Gastroesophageal sphincter (tissue), 4 donors: ENCODE measurements around the gene ZNF500. TPM values are rescaled to one million over a fixed set of nuclear protein-coding genes. Genes with fewer than 3 reads are reported as not detected.
A peak's percentile ranks its signal among the peaks of the same experiment; 100 is the strongest.

Experiments
- ATAC-seq: fragments of 150-250 bp; one replicate; pipeline ENCODE4 v1.9.1; 2016; ENCODE audit warnings: mild to moderate bottlenecking, moderate library complexity
- H3K27ac ChIP-seq, 4 donors: fragments of 200-600 bp; sonication (generic) in 3 of 4; 1 replicate in 3 of 4; 2 replicates in 1 of 4; pipeline ENCODE4 v1.5.1; 2016 to 2019
- H3K27me3 ChIP-seq: fragments of 200-600 bp; sonication (generic); one replicate; pipeline ENCODE4 v1.5.1; 2019
- H3K36me3 ChIP-seq, 2 donors: fragments of 200-600 bp; sonication (generic); one replicate each; pipeline ENCODE4 v1.5.1; 2019; ENCODE audit warnings: control low read depth in 1 of 2
- H3K4me1 ChIP-seq, 3 donors: fragments of 200-600 bp; sonication (generic); 1 replicate in 2 of 3; 2 replicates in 1 of 3; pipeline ENCODE4 v1.5.1; 2016 to 2019; ENCODE audit warnings: control low read depth in 2 of 3
- H3K4me3 ChIP-seq, 2 donors: fragments of 200-600 bp; sonication (generic); one replicate each; pipeline ENCODE4 v1.5.1; 2019; ENCODE audit warnings: mild to moderate bottlenecking in 1 of 2, moderate library complexity in 1 of 2
- H3K9me3 ChIP-seq, 3 donors: fragments of 200-600 bp; sonication (generic); one replicate each; pipeline ENCODE4 v1.5.1; 2017 to 2019; ENCODE audit warnings: control low read depth in 2 of 3
- CTCF ChIP-seq, 4 experiments: fragments of 200-600 bp in 2 of 4; fragments of 450-650 bp in 2 of 4; sonication (generic) in 1 of 4; IDR thresholded peaks; one replicate each; pipeline ENCODE4 v1.5.1; 2017 to 2019; ENCODE audit warnings: antibody characterized with exemption in 4 of 4, mild to moderate bottlenecking in 2 of 4, moderate library complexity in 2 of 4
- EP300 ChIP-seq: sonication (generic); formaldehyde crosslinking; IDR thresholded peaks from one replicate; pipeline ENCODE4 v1.6.1; 2017; ENCODE audit warnings: antibody characterized with exemption, mild to moderate bottlenecking
- POLR2A ChIP-seq, 2 donors: fragments of 450-650 bp; IDR thresholded peaks; one replicate each; pipeline ENCODE4 v1.6.1; 2017; ENCODE audit warnings: antibody characterized with exemption in 2 of 2, mild to moderate bottlenecking in 2 of 2, moderate library complexity in 1 of 2
- POLR2AphosphoS5 ChIP-seq: sonication (generic); formaldehyde crosslinking; IDR thresholded peaks from one replicate; pipeline ENCODE4 v1.6.1; 2017; ENCODE audit warnings: antibody characterized with exemption
- WGBS, 2 donors: methylation state at CpG; one replicate each; pipeline ENCODE4 v1.1.5; 2018; ENCODE audit warnings: low coverage in 1 of 2; 5-methylcytosine and 5-hydroxymethylcytosine counted together
- total RNA-seq, 4 donors: library from RNA; depleted of rRNA; stranded (reverse); fragments of >200 nt; gene quantifications; one replicate each; pipeline ENCODE4 v1.1.0, GENCODE V29; 2016

ZNF500 gene
- total RNA-seq, 4 donors from 2014 or later = 12.6 to 15.8 (median 13.8) TPM

- TF ChIP-seq EP300 (no peak), POLR2A (IDR thresholded peaks at IDR 0.05) (no peak), CTCF (IDR thresholded peaks at IDR 0.05) (no peak), POLR2AphosphoS5 (no peak)
- 100% methylated on average over 1 to 2 of the region's 3 CpGs for WGBS, 2 donors
- Histone ChIP-seq H3K4me3 (no peak overlapping the region), H3K27ac (peak overlapping the region in 2 of 4 donors; percentile 83 to 89), H3K36me3 (peaks cover 0 to 98% of the 10 kb centered on the region in 2 donors), H3K27me3 (no peaks in the 10 kb centered on the region), H3K9me3 (no peaks in the 10 kb centered on the region), H3K4me1 (peaks cover 6 to 38% (median 9%) of the 10 kb centered on the region in 3 donors)
- no peak for ATAC-seq
These were observed 44.3 kb upstream of the ZNF500 start for GRCh38 chr16:4811242-4811641.

- Histone ChIP-seq H3K36me3 (peaks cover 0 to 72% of the 10 kb centered on the region in 2 donors), H3K27ac (no peak overlapping the region)
- no peak for ATAC-seq
These were observed 39.3 kb upstream of the ZNF500 start for GRCh38 chr16:4806280-4806679.

GRCh38 chr16:4805231-4805630 is 38.3 kb upstream of the ZNF500 start:
- Histone ChIP-seq H3K27me3 (no peaks in the 10 kb centered on the region), H3K4me3 (no peak overlapping the region), H3K9me3 (no peaks in the 10 kb centered on the region), H3K36me3 (peaks cover 0 to 63% of the 10 kb centered on the region in 2 donors), H3K4me1 (peaks cover 0 to 44% (median 15%) of the 10 kb centered on the region in 3 donors), H3K27ac (peak overlapping the region in 3 of 4 donors; percentile 92 to 96 (median 96))
- ATAC-seq = no peak
- 78% methylated on average over 8 of the region's 11 CpGs; no CpG with 5 or more reads in 1 of the 2 donors for WGBS, 2 donors
- peak in 1 of 4 experiments; percentile 32 for TF ChIP-seq CTCF (IDR thresholded peaks at IDR 0.05)
- TF ChIP-seq EP300 = no peak

More at GRCh38 chr16:4806280-4806679, 39.3 kb upstream of the ZNF500 start:
- 82 to 96% methylated on average over 4 to 6 of the region's 6 CpGs for WGBS, 2 donors
- no peak for TF ChIP-seq CTCF (IDR thresholded peaks at IDR 0.05)
- no peak for TF ChIP-seq EP300
- TF ChIP-seq POLR2A (IDR thresholded peaks at IDR 0.05) = no peak
- no peak for TF ChIP-seq POLR2AphosphoS5
- H3K27me3 ChIP-seq = no peaks in the 10 kb centered on the region
- H3K4me1 ChIP-seq = peaks cover 0 to 33% (median 11%) of the 10 kb centered on the region in 3 donors
- H3K9me3 ChIP-seq = no peaks in the 10 kb centered on the region
- no peak overlapping the region for H3K4me3 ChIP-seq

- Histone ChIP-seq H3K4me1 (peaks cover 0 to 47% (median 15%) of the 10 kb centered on the region in 3 donors), H3K4me3 (no peak overlapping the region), H3K9me3 (no peaks in the 10 kb centered on the region), H3K27ac (peak overlapping the region in 3 of 4 donors; percentile 92 to 96 (median 96)), H3K36me3 (peaks cover 0 to 63% of the 10 kb centered on the region in 2 donors), H3K27me3 (no peaks in the 10 kb centered on the region)
- TF ChIP-seq EP300 (no peak), CTCF (IDR thresholded peaks at IDR 0.05) (no peak), POLR2A (IDR thresholded peaks at IDR 0.05) (no peak), POLR2AphosphoS5 (no peak)
- WGBS, 2 donors = 55 to 69% methylated on average over 10 to 17 of the region's 26 CpGs
- no peak for ATAC-seq
These were observed 37.2 kb upstream of the ZNF500 start for GRCh38 chr16:4803898-4804762.
